DND-41 (cell line): ENCODE data around the gene RGS19.

Experiments
- ATAC-seq: fragments of 200-7000 bp; cut with Tn5 transposase; 3 replicates; pipeline ENCODE4 v1.9.1; 2021; ENCODE audit warnings: low read depth; ENCODE audit not compliant: insufficient read depth
- DNase-seq: peaks from one replicate; pipeline ENCODE4 v3.0.0-alpha.2; 2020
- H2AFZ ChIP-seq: 2 replicates; pipeline ENCODE4 v1.6.0; 2012; ENCODE audit warnings: low read depth, low read length
- H3K27ac ChIP-seq: 2 replicates; pipeline ENCODE4 v1.5.1; 2012; ENCODE audit warnings: low read length, inconsistent platforms
- H3K27me3 ChIP-seq: fragments of 200-600 bp; sonication (generic); 2 replicates; pipeline ENCODE4 v1.6.0; 2012; ENCODE audit warnings: low read length, mild to moderate bottlenecking, inconsistent platforms; ENCODE audit not compliant: insufficient read depth, poor library complexity
- H3K36me3 ChIP-seq: 2 replicates; pipeline ENCODE4 v1.5.1; 2012; ENCODE audit warnings: low read length, inconsistent platforms; ENCODE audit not compliant: insufficient read depth
- H3K4me1 ChIP-seq: 2 replicates; pipeline ENCODE4 v1.5.1; 2012; ENCODE audit warnings: mild to moderate bottlenecking, low read length; ENCODE audit not compliant: insufficient read depth
- H3K4me2 ChIP-seq: 2 replicates; pipeline ENCODE4 v1.6.0; 2012; ENCODE audit warnings: mild to moderate bottlenecking, moderate library complexity, low read length, inconsistent platforms; ENCODE audit not compliant: insufficient read depth
- H3K4me3 ChIP-seq, 2 experiments: fragments of 200-600 bp in 1 of 2; shearing (Covaris generic) in 1 of 2; 2 replicates each; pipeline ENCODE4 v1.5.1; 2012 to 2016; ENCODE audit warnings: inconsistent platforms in 2 of 2, low read length in 2 of 2, mild to moderate bottlenecking in 2 of 2, low read depth in 1 of 2, moderate library complexity in 1 of 2
- H3K79me2 ChIP-seq: 2 replicates; pipeline ENCODE4 v1.6.0; 2012; ENCODE audit warnings: low read length, inconsistent platforms; ENCODE audit not compliant: insufficient read depth
- H3K9ac ChIP-seq: 2 replicates; pipeline ENCODE4 v1.6.0; 2012; ENCODE audit warnings: low read depth, mild to moderate bottlenecking, inconsistent platforms, low read length, moderate library complexity
- H3K9me3 ChIP-seq: 2 replicates; pipeline ENCODE4 v1.5.1; 2012; ENCODE audit warnings: low read length, moderate library complexity, mild to moderate bottlenecking, inconsistent platforms; ENCODE audit not compliant: insufficient read depth, severe bottlenecking
- H4K20me1 ChIP-seq: 2 replicates; pipeline ENCODE4 v1.6.0; 2012; ENCODE audit warnings: low read length; ENCODE audit not compliant: insufficient read depth
- CTCF ChIP-seq: IDR thresholded peaks from 2 replicates; pipeline ENCODE4 v1.5.1; 2012; ENCODE audit warnings: borderline replicate concordance, low read length, moderate library complexity, mild to moderate bottlenecking; ENCODE audit not compliant: poor library complexity, severe bottlenecking; ENCODE audit errors: extremely low read depth
- EZH2 ChIP-seq: IDR thresholded peaks from 3 replicates; pipeline ENCODE4 v1.6.1; 2012; ENCODE audit warnings: borderline replicate concordance, low read depth, mild to moderate bottlenecking, moderate library complexity, low read length, inconsistent platforms; ENCODE audit not compliant: severe bottlenecking

Gene RGS19

GRCh38 chr20:64062276-64062595 lies 17.1 kb downstream of the RGS19 start:
- no peaks in the 10 kb centered on the region for H3K27me3 ChIP-seq
- no peaks in the 10 kb centered on the region for H3K36me3 ChIP-seq
- peaks cover 14% of the 10 kb centered on the region for H4K20me1 ChIP-seq
- peak overlapping the region; percentile 87 for H3K9ac ChIP-seq
- peak overlapping the region; percentile 91 for H3K4me2 ChIP-seq
- peak overlapping the region; percentile 69 to 83 for H3K4me3 ChIP-seq
- H3K79me2 ChIP-seq: peaks cover 5% of the 10 kb centered on the region; the same call in 1 of the 2 replicates
- peak overlapping the region; percentile 78 for H3K27ac ChIP-seq
- H3K9me3 ChIP-seq: no peaks in the 10 kb centered on the region
- TF ChIP-seq EZH2 (no peak), CTCF (no peak)
- ATAC-seq: no peak
- DNase-seq: no peak
- peaks cover 37% of the 10 kb centered on the region for H3K4me1 ChIP-seq
- peak overlapping the region; percentile 92 for H2AFZ ChIP-seq

GRCh38 chr20:64058536-64058935 lies 20.8 kb downstream of the RGS19 start:
- no peak overlapping the region for H3K4me2 ChIP-seq
- no peak for ATAC-seq
- no peak overlapping the region for H2AFZ ChIP-seq

GRCh38 chr20:64057628-64058498 lies 21.5 kb downstream of the RGS19 start:
- no peak overlapping the region for H3K27ac ChIP-seq
- no peaks in the 10 kb centered on the region for H4K20me1 ChIP-seq
- TF ChIP-seq EZH2: no peak
- peak; percentile 96 for TF ChIP-seq CTCF
- no peaks in the 10 kb centered on the region for H3K9me3 ChIP-seq
- no peaks in the 10 kb centered on the region for H3K27me3 ChIP-seq
- H3K4me3 ChIP-seq: no peak overlapping the region
- peak; percentile 82 for DNase-seq
- peaks cover 13% of the 10 kb centered on the region for H3K4me1 ChIP-seq
- no peak overlapping the region for H3K4me2 ChIP-seq
- no peak overlapping the region for H2AFZ ChIP-seq
- H3K79me2 ChIP-seq: no peaks in the 10 kb centered on the region
- no peaks in the 10 kb centered on the region for H3K36me3 ChIP-seq
- no peak overlapping the region for H3K9ac ChIP-seq
- peak; percentile 85 for ATAC-seq

More at GRCh38 chr20:64058536-64058935, 20.8 kb downstream of the RGS19 start:
- peaks cover 2% of the 10 kb centered on the region; the same call in 1 of the 2 replicates for H3K79me2 ChIP-seq
- no peak overlapping the region for H3K9ac ChIP-seq
- H3K9me3 ChIP-seq: no peaks in the 10 kb centered on the region
- H3K4me1 ChIP-seq: peaks cover 17% of the 10 kb centered on the region
- TF ChIP-seq EZH2: no peak
- TF ChIP-seq CTCF: no peak
- H3K36me3 ChIP-seq: no peaks in the 10 kb centered on the region
- H4K20me1 ChIP-seq: no peaks in the 10 kb centered on the region
- no peak overlapping the region for H3K4me3 ChIP-seq
- no peak overlapping the region for H3K27ac ChIP-seq
- no peaks in the 10 kb centered on the region for H3K27me3 ChIP-seq
- DNase-seq: no peak
